HG03354 (cell line): ENCODE results near the gene TMEM141.
"Not testable (repeated sequence)": the region's sequence is repeated elsewhere in the genome, so short reads cannot be mapped to it uniquely, and the experiment has no call there.

Source experiments
- ATAC-seq: cut with Tn5 transposase; IDR thresholded peaks from one replicate; pipeline ENCODE4 v1.9.1; 2021; ENCODE audit warnings: mild to moderate bottlenecking; ENCODE audit not compliant: unreplicated experiment, poor library complexity, severe bottlenecking

The TMEM141 gene

GRCh38 chr9:136828474-136829140, 37.5 kb downstream of the TMEM141 start:
- ATAC-seq = no peak

- no peak for ATAC-seq
Measured at GRCh38 chr9:136829412-136829811, 38.3 kb downstream of the TMEM141 start.

DNA sequence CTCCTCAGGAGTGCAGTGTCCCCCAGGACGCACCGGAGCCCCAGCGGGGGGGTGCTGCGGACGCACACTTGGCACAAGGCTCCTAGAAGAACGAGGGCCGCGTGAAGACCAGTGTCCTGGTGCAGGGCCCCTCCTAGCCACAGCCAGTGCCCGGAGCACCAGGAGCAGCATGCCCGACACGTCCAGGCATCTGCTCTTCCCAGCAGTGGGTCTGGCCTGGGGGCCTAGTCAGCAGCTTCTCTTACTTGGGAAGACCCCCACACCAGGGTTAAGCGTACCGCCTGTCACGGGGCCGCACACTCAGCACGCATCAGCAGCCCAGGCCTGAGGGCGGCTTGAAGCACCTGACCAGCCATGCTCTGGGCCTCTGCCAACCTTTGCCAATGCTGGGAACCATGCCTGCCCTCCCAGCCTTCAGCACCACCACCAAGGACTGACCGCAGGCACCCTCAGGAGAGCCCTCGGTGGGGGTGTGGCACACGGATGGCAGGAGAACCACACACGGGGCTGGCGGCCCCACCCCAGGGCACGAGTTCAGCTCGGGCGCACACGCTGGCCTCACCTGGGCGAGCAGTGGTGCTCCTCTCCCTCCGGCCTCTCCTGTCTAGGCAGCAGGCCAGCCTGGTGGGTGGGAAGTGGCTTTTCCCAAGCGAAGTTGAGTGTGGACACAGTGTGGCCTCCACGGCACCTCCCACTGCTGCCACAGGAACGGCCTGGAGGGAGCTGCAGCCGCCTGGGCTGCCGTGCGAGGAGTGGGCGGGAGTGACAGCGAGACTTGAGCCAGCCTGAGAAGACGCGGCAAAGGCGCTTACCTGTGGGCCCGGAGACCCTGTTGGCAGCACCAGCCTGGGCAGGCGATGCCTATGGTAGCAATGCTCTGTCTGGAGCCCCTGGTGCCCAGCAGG, 39.1 kb downstream of the TMEM141 start:
- ATAC-seq = no peak

- no peak for ATAC-seq
Measured at GRCh38 chr9:136831002-136831719, 40.0 kb downstream of the TMEM141 start.

DNA sequence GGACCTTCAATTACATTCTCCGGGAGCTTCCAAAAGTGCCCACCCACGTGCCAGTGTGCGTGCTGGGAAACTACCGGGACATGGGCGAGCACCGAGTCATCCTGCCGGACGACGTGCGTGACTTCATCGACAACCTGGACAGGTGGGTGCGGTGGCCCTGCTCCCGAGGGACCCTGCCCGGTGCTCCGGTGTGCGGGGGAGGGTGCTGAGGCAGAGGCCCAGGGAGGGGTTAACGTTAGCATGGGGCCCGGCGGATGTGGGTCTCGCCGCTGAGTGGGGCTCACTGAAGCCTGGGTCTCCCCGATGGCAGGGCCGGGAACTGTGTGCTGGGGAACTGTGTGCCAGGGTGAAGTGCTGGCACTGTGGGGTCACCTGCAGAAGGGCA, 40.6 kb downstream of the TMEM141 start:
- ATAC-seq = no peak

DNA sequence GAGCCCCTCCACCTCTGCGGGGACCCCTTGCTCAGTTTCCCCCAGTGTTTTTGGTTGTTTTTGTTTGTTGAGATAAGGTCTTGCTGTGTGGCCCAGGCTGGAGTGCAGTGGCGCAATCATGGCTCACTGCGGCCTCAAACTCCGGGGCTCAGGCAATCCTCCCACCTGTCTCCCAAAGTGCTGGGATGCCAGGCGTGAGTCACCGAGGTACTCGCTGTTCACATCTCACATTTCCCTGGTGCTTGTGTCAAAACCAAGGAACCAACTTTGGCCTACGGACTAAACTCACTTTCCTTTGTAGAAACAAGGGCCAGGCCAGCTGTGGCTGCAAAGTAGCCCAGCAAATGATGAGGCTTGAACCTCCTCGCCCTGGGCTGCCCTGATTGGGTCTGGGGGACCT, 41.4 kb downstream of the TMEM141 start:
- ATAC-seq = no peak

DNA sequence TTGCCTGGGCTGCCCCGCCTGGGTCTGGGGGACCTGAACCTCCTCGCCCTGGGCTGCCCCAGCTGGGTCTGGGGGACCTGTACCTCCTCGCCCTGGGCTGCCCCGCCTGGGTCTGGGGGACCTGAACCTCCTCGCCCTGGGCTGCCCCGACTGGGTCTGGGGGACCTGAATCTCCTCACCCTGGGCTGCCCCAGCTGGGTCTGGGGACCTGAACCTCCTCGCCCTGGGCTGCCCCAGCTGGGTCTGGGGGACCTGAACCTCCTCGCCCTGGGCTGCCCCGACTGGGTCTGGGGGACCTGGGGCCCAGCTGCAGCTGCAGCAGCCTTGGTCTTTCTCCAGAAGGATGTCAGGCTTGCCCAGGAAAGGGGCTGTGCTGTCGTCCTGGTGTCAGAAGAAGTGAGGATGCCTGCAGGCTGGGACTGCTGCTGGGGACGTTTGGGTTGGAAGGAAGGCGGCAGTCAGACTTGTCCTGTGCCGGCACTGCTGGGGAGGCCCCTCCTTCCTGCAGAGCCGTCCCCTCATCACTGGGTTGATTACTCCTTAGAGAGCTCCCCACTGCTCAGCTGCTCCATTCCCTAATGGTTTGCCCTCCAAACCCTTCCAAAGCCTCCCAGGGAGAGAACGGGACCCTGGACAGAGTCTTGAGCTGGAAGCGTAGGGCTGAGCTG, 42.4 kb downstream of the TMEM141 start:
- ATAC-seq = not testable (repeated sequence)

DNA sequence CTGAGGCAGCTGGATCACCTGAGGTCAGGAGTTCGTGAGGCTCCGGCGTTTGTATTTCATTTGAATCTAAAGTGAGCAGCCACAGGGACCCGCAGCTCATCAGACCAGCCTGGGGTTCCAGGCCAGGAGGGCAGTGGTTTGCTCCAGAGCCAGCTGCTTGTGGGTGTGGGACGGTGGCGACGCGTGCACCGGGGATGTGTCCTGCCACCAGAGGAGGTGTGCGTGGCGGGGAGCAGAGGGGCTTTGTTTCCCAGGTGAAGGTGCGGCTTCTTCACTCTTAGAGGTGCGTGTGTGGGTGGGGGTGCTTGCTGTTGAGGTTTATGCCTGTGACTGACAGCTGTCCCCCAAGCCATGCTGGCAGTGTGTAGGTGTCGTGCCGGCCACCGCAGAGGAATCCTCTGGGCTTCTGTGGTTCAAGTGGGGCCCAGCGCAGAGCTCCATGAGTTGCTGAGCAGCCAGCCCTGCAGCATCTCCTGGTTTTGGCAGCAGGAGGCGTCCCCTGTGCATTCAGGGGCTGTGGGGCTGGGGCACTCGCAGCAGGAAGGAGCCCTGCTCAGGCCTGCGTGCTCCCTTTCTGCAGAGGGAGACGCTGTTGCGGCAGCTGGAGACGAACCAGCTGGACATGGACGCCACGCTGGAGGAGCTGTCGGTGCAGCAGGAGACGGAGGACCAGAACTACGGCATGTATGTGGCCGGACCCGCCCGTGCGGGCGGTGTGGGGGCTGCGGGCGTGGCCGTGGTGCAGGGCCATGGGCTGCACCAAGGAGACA, 44.2 kb downstream of the TMEM141 start:
- ATAC-seq = no peak

GRCh38 chr9:136835932-136836904, 45.1 kb downstream of the TMEM141 start:
- ATAC-seq = no peak

GRCh38 chr9:136837146-136837855, 46.2 kb downstream of the TMEM141 start:
- ATAC-seq = no peak

GRCh38 chr9:136837856-136838277, 46.7 kb downstream of the TMEM141 start:
- ATAC-seq = not testable (repeated sequence)

- ATAC-seq = no peak
Measured at GRCh38 chr9:136838314-136839228, 47.4 kb downstream of the TMEM141 start.

- ATAC-seq = no peak
Measured at GRCh38 chr9:136839229-136840139, 48.3 kb downstream of the TMEM141 start.

- ATAC-seq = no peak
Measured at GRCh38 chr9:136840140-136840876, 49.2 kb downstream of the TMEM141 start.
